A673 (cell line): ENCODE measurements around the gene B9D1.

ENCODE experiments used
- EZH2 ChIP-seq: fragments of 200-600 bp; sonication (generic); IDR thresholded peaks from 2 replicates; pipeline ENCODE4 v1.6.1; 2017; ENCODE audit warnings: borderline replicate concordance, low read depth, mild to moderate bottlenecking, mixed read lengths, antibody characterized with exemption, low read length; ENCODE audit not compliant: poor library complexity, severe bottlenecking
- TF ChIP-seq, protein P1 (sequence below): fragments of 300-800, 200-600 bp; sonication (generic); conservative IDR thresholded peaks from 2 replicates; pipeline ENCODE4 v1.5.1; 2017; ENCODE audit warnings: low read depth, mild to moderate bottlenecking, antibody characterized with exemption, low read length, moderate library complexity, mixed read lengths

GRCh38 chr17:19345067-19345460, 17.5 kb downstream of the B9D1 start:
- TF ChIP-seq, protein P1, sequence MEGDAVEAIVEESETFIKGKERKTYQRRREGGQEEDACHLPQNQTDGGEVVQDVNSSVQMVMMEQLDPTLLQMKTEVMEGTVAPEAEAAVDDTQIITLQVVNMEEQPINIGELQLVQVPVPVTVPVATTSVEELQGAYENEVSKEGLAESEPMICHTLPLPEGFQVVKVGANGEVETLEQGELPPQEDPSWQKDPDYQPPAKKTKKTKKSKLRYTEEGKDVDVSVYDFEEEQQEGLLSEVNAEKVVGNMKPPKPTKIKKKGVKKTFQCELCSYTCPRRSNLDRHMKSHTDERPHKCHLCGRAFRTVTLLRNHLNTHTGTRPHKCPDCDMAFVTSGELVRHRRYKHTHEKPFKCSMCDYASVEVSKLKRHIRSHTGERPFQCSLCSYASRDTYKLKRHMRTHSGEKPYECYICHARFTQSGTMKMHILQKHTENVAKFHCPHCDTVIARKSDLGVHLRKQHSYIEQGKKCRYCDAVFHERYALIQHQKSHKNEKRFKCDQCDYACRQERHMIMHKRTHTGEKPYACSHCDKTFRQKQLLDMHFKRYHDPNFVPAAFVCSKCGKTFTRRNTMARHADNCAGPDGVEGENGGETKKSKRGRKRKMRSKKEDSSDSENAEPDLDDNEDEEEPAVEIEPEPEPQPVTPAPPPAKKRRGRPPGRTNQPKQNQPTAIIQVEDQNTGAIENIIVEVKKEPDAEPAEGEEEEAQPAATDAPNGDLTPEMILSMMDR = no peak
- TF ChIP-seq EZH2 = no peak
